NB4 (cell line): ENCODE results near the gene PRPF8.

Experiments
- DNase-seq: peaks from one replicate; pipeline ENCODE4 v3.0.0; 2010; ENCODE audit warnings: low read depth
- H3K4me3 ChIP-seq: one replicate; pipeline ENCODE4 v1.5.1; 2011; ENCODE audit warnings: mild to moderate bottlenecking, low read depth, low read length, moderate library complexity
- MYC ChIP-seq: IDR thresholded peaks from 2 replicates; pipeline ENCODE4 v1.6.1; 2011; ENCODE audit warnings: low read depth, low read length
- POLR2A ChIP-seq: IDR thresholded peaks from 2 replicates; pipeline ENCODE4 v1.6.1; 2011; ENCODE audit warnings: mild to moderate bottlenecking; ENCODE audit not compliant: insufficient read length; ENCODE audit errors: extremely low read depth
- TF ChIP-seq, protein P1 (sequence below): IDR thresholded peaks from one replicate; pipeline ENCODE4 v1.5.1; 2012; ENCODE audit warnings: low read depth, low read length
- TF ChIP-seq, protein P2 (sequence below): IDR thresholded peaks from 2 replicates; pipeline ENCODE4 v1.6.1; 2011; ENCODE audit warnings: low read depth, low read length

Gene PRPF8

DNA sequence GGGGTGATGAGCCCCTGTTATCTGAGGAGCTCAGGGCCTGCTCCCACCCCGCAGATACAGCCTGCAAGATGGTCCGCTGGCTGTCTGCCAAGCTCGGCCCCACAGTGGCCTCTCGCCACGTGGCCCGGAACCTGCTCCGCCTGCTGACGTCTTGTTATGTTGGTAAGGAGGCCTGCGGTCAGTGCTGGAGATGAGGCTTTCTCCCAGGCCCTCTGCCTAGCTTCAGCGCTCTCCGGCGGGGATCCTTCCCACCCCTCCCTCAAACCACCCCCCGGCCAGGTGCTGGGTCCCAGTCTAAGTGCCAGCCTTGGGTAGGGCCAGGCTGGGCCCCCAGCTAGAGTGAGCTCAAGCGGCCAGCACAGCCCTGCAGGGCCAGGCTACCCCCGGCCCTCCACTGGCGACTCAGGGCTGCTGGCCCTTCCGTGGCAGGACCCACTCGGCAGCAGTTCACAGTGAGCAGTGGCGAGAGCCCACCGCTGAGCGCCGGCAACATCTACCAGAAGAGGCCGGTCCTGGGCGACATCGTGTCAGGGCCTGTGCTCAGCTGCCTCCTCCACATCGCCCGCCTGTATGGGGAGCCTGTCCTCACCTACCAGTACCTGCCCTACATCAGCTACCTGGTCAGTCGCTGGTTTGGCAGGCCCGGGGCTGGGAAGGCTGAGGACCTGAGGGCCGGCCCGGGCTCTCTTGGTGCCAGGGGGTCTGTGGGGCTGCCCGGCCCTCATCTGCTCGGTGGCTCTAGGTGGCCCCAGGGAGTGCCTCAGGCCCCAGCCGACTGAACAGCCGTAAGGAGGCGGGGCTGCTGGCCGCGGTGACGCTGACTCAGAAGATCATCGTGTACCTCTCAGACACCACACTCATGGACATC lies 45.9 kb upstream of the PRPF8 start:
- TF ChIP-seq, protein P1, sequence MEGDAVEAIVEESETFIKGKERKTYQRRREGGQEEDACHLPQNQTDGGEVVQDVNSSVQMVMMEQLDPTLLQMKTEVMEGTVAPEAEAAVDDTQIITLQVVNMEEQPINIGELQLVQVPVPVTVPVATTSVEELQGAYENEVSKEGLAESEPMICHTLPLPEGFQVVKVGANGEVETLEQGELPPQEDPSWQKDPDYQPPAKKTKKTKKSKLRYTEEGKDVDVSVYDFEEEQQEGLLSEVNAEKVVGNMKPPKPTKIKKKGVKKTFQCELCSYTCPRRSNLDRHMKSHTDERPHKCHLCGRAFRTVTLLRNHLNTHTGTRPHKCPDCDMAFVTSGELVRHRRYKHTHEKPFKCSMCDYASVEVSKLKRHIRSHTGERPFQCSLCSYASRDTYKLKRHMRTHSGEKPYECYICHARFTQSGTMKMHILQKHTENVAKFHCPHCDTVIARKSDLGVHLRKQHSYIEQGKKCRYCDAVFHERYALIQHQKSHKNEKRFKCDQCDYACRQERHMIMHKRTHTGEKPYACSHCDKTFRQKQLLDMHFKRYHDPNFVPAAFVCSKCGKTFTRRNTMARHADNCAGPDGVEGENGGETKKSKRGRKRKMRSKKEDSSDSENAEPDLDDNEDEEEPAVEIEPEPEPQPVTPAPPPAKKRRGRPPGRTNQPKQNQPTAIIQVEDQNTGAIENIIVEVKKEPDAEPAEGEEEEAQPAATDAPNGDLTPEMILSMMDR: no peak
- TF ChIP-seq MYC (no peak), POLR2A (no peak)
- TF ChIP-seq, protein P2, sequence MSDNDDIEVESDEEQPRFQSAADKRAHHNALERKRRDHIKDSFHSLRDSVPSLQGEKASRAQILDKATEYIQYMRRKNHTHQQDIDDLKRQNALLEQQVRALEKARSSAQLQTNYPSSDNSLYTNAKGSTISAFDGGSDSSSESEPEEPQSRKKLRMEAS: no peak
- no peak for DNase-seq
- no peak overlapping the region for H3K4me3 ChIP-seq

DNA sequence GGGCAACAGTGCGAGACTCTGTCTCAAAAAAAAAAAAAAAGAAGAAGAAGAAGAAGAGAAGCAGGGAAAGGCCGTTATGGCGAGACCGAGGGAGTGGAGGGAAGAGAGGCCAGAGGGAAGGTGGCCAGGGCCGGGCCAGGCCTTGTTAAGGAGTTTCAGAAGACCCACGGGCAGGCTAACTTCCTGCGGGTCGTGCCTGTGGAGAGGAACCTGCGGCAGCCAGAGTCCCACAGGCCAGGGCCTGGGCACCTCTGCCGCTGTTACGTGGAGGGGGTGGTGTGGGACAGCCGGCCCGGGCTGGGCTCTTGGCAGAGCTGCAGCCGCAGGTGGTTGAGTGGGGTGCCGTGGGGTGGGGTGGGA lies 45.3 kb upstream of the PRPF8 start:
- no peak for DNase-seq

DNA sequence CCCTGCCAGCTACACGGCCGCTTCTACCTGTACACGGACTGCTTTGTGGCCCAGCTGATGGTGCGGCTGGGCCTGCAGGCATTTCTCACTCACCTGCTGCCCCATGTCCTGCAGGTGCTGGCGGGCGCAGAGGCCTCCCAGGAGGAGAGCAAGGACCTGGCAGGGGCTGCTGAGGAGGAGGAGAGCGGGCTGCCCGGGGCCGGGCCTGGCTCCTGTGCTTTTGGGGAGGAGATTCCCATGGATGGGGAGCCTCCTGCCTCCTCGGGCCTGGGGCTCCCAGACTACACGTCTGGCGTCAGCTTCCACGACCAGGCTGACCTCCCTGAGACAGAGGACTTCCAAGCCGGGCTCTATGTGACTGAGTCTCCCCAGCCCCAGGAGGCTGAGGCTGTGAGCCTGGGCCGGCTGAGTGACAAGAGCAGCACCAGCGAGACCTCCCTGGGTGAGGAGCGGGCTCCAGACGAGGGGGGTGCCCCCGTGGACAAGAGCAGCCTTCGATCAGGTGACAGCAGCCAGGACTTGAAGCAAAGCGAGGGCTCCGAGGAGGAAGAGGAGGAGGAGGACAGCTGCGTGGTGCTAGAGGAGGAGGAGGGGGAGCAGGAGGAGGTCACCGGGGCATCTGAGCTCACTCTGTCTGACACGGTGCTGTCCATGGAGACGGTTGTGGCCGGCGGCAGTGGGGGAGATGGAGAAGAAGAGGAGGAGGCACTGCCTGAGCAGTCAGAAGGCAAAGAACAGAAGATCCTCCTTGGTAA lies 43.4 kb upstream of the PRPF8 start:
- DNase-seq: no peak

More for the DNA sequence above, 45.3 kb upstream of the PRPF8 start:
- no peak for TF ChIP-seq MYC
- TF ChIP-seq POLR2A: no peak
- TF ChIP-seq, protein P2: no peak
- TF ChIP-seq, protein P1: no peak
- H3K4me3 ChIP-seq: no peak overlapping the region

DNA sequence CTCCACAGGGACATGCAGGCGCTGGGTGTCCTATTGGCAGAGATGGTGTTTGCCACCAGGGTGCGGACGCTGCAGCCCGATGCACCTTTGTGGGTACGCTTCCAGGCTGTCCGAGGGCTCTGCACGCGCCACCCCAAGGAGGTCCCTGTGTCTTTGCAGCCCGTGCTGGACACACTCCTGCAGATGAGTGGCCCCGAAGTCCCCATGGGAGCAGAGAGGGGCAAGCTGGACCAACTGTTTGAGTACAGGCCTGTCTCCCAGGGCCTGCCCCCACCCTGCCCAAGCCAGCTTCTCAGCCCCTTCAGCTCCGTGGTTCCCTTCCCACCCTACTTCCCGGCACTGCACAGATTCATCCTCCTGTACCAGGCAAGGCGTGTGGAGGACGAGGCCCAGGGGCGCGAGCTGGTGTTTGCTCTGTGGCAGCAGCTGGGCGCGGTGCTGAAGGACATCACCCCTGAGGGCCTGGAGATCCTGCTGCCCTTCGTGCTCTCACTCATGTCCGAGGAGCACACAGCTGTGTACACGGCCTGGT lies 42.7 kb upstream of the PRPF8 start:
- no peak overlapping the region for H3K4me3 ChIP-seq
- DNase-seq: no peak
- TF ChIP-seq MYC: no peak
- TF ChIP-seq POLR2A: no peak
- TF ChIP-seq, protein P1: no peak
- TF ChIP-seq, protein P2: no peak

More for the DNA sequence above, 43.4 kb upstream of the PRPF8 start:
- TF ChIP-seq POLR2A: no peak
- TF ChIP-seq, protein P1: no peak
- TF ChIP-seq, protein P2: no peak
- no peak for TF ChIP-seq MYC
- H3K4me3 ChIP-seq: no peak overlapping the region

DNA sequence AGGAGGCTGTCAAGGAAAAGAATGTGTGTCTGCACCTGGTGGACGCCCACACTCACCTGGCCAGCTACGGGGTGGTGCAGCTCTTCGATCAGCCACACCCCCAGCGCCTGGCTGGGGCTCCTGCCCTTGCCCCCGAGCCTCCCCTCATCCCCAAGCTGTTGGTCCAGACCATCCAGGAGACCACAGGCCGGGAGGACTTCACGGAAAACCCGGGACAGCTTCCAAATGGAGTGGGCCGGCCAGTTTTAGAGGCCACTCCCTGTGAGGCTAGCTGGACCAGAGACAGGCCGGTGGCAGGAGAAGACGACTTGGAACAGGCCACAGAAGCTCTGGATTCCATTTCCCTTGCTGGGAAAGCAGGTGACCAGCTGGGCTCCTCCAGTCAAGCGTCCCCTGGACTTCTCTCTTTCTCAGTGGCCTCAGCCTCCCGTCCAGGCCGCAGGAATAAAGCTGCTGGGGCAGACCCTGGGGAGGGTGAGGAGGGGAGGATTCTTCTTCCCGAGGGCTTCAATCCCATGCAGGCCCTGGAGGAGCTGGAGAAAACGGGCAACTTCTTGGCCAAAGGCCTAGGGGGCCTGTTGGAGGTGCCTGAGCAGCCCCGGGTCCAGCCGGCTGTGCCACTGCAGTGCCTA lies 42.1 kb upstream of the PRPF8 start:
- H3K4me3 ChIP-seq: no peak overlapping the region
- TF ChIP-seq, protein P2: no peak
- TF ChIP-seq POLR2A (no peak), MYC (no peak)
- TF ChIP-seq, protein P1: no peak
- no peak for DNase-seq
